Nephron progenitor cell (in vitro differentiated cells): ENCODE data around the gene JAGN1.
A peak's percentile ranks its signal among the peaks of the same experiment; 100 is the strongest.

Experiments used
- DNase-seq: peaks from one replicate; pipeline ENCODE4 v3.0.0; 2021
- H3K27ac Mint-ChIP-seq: 2 replicates; pipeline ENCODE4 v1.8.0; 2021; ENCODE audit warnings: mild to moderate bottlenecking, moderate library complexity, mixed read lengths
- H3K27me3 Mint-ChIP-seq: 2 replicates; pipeline ENCODE4 v1.8.0; 2021; ENCODE audit warnings: mild to moderate bottlenecking, low read depth, mixed read lengths; ENCODE audit not compliant: poor library complexity
- H3K36me3 Mint-ChIP-seq: 2 replicates; pipeline ENCODE4 v1.8.0; 2021; ENCODE audit warnings: low read depth, mixed read lengths
- H3K4me1 Mint-ChIP-seq: 2 replicates; pipeline ENCODE4 v1.8.0; 2021; ENCODE audit warnings: mixed read lengths
- H3K4me3 Mint-ChIP-seq: 2 replicates; pipeline ENCODE4 v1.8.0; 2021; ENCODE audit warnings: mild to moderate bottlenecking, moderate library complexity, mixed read lengths
- H3K9me3 Mint-ChIP-seq: 2 replicates; pipeline ENCODE4 v1.8.0; 2021; ENCODE audit warnings: mild to moderate bottlenecking, moderate library complexity, mixed read lengths
- TF ChIP-seq, protein P1 (sequence below): fragments of 200-600 bp; sonication (generic); IDR thresholded peaks from 2 replicates; pipeline ENCODE4 v1.5.0; 2021; ENCODE audit warnings: antibody characterized with exemption

Gene JAGN1

DNA sequence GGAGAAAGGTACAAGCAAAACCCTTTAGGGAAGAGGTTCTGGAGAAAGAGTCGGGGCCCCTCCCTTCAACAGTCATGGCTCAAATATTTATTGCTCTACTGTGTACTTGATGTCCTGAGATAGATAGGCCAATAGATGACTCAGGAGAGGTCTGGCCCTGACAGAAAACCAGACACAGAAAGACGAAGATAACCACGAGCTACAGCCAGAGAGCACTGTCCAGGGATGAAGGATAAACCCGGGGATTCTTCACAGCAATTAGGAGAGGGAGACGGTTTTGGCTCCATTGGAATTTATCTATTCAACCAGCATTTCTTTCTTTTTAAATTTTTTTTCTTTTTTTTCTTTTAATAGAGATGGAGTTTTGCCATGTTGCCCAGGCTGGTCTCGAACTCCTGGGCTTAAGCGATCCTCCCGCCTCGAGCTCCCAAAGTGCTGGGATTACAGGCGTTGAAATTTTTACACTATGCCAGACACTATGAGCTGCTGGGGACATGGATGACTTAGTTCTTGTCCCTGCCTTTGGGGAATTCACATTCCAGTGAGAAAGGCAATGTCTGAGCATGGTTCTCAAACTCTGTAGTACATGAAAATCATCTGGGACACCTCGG is 5.8 kb upstream of the JAGN1 start:
- H3K36me3 Mint-ChIP-seq = no peaks in the 10 kb centered on the region

DNA sequence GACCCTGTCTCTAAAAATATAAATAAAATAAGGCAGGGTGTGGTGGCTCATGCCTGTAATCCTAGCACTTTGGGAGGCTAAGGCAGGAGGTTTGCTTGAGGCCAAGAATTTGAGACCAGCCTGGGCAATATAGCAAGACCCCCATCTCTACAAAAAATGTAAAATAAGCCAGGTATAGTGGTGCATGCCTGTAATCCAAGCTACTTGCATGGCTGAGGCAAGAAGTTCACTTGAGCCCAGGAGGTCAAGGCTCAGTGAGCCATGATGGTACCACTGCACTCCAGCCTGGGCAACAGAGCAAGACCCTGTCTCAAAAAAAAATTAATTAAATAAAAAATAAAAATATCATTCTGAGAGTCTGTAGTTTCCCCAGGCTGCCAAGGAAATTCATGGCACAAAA is 4.1 kb upstream of the JAGN1 start:
- H3K27me3 Mint-ChIP-seq = peaks cover 3% of the 10 kb centered on the region
- TF ChIP-seq, protein P1, sequence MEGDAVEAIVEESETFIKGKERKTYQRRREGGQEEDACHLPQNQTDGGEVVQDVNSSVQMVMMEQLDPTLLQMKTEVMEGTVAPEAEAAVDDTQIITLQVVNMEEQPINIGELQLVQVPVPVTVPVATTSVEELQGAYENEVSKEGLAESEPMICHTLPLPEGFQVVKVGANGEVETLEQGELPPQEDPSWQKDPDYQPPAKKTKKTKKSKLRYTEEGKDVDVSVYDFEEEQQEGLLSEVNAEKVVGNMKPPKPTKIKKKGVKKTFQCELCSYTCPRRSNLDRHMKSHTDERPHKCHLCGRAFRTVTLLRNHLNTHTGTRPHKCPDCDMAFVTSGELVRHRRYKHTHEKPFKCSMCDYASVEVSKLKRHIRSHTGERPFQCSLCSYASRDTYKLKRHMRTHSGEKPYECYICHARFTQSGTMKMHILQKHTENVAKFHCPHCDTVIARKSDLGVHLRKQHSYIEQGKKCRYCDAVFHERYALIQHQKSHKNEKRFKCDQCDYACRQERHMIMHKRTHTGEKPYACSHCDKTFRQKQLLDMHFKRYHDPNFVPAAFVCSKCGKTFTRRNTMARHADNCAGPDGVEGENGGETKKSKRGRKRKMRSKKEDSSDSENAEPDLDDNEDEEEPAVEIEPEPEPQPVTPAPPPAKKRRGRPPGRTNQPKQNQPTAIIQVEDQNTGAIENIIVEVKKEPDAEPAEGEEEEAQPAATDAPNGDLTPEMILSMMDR = no peak
- no peak for DNase-seq
- H3K4me3 Mint-ChIP-seq = no peak overlapping the region
- H3K27ac Mint-ChIP-seq = no peak overlapping the region
- H3K9me3 Mint-ChIP-seq = no peaks in the 10 kb centered on the region
- peaks cover 14% of the 10 kb centered on the region for H3K4me1 Mint-ChIP-seq
- no peaks in the 10 kb centered on the region for H3K36me3 Mint-ChIP-seq

More for the DNA sequence above, 5.8 kb upstream of the JAGN1 start:
- H3K27me3 Mint-ChIP-seq = peaks cover 5% of the 10 kb centered on the region
- H3K4me1 Mint-ChIP-seq = peaks cover 8% of the 10 kb centered on the region
- H3K9me3 Mint-ChIP-seq = no peaks in the 10 kb centered on the region
- H3K27ac Mint-ChIP-seq = peak overlapping the region; percentile 30
- no peak for DNase-seq
- TF ChIP-seq, protein P1 = no peak
- no peak overlapping the region for H3K4me3 Mint-ChIP-seq

DNA sequence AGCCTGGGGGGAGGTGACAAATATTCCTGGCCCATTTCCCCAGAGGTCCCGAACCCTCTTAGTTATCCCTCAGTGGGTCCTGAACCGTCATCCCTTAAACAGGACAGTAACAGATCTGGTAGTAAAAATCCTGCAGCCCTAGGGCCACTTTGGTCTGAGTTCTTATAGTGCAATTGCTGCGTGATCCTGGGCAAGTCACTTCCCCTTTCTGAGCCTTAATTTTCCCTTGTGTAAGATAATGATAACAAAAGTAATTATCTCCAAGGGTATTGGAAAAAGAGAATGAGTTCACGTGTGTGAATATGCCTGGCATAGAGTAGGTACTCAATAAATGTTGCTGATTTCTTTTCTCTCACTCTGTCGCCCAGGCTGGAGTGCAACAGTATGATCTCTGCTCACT is 2.9 kb upstream of the JAGN1 start:
- H3K36me3 Mint-ChIP-seq = peaks cover 9% of the 10 kb centered on the region
- DNase-seq = no peak
- H3K27me3 Mint-ChIP-seq = peaks cover 5% of the 10 kb centered on the region
- peaks cover 22% of the 10 kb centered on the region for H3K4me1 Mint-ChIP-seq
- H3K9me3 Mint-ChIP-seq = no peaks in the 10 kb centered on the region
- no peak overlapping the region for H3K27ac Mint-ChIP-seq
- H3K4me3 Mint-ChIP-seq = no peak overlapping the region
- TF ChIP-seq, protein P1 = no peak

DNA sequence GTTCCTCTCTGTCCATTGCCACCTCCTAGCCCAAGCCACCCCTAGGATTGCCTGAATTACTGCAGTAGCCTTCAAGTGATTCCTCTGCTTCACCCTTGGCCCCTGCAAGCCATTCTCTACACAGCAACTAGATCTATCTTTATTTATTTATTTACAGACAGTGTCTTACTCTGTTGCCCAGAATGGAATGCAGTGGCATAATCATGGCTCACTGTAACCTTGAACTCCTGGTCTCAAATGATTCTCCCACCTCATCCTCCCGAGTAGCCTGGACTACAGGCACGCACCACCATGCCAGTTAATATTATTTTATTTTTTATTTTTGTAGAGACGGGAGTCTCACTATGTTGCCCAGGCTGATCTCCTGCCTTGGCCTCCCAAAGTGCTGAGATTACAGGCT is 1.9 kb upstream of the JAGN1 start:
- H3K36me3 Mint-ChIP-seq = peaks cover 19% of the 10 kb centered on the region
- H3K27me3 Mint-ChIP-seq = peaks cover 6% of the 10 kb centered on the region
- no peak overlapping the region for H3K27ac Mint-ChIP-seq
- DNase-seq = no peak
- H3K4me3 Mint-ChIP-seq = no peak overlapping the region
- TF ChIP-seq, protein P1 = no peak
- no peaks in the 10 kb centered on the region for H3K9me3 Mint-ChIP-seq
- peaks cover 29% of the 10 kb centered on the region for H3K4me1 Mint-ChIP-seq

DNA sequence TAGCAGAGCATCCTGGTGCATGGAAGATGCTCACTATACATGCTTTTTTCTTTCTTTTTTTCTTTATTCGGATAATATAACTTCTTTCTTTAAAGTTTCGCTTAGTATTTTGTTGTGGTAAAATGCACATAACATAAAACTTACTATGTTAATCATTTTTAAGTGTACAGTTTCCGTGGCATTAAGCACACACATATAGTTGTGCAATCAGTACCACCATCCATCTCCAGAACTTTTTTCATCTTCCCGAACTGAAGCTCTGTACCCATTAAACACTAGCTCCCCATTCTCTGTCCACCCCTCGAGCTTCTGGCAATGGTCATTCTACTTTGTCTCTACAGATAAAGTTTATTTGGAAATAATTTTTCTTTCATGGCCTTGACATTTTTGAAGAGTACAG is 1.0 kb upstream of the JAGN1 start:
- DNase-seq = no peak
- Mint-ChIP-seq H3K9me3 (no peaks in the 10 kb centered on the region), H3K27me3 (peaks cover 6% of the 10 kb centered on the region), H3K27ac (no peak overlapping the region), H3K4me3 (no peak overlapping the region), H3K36me3 (peaks cover 27% of the 10 kb centered on the region), H3K4me1 (peaks cover 25% of the 10 kb centered on the region)
- TF ChIP-seq, protein P1 = no peak

DNA sequence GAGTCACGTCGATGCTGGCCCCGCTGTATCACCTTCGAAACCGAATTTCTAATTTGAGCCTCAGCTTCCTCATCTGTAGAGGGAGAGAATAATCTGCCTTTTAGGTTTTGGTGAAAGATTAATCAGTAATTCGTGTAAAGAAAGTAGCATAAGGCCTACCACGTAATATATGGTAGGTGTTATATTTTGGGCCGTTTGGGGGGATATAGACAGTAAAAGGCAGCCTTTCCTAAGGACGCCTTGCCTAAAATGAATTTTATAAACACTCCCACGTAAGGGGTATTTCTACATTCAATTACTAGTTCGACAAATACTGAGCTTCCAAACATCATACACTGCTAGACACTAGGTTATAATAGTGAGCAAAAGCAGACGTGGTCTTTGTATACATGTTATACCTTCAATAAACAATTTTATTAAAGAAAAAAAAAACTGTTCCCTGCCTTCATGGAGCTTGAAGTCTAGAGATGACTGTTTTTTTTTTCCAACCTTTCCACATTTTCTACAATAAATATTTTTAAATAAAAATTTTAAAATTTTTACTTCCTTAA is 737 bp downstream of the JAGN1 start:
- Mint-ChIP-seq H3K4me1 (peaks cover 21% of the 10 kb centered on the region), H3K4me3 (peak overlapping the region; percentile 97), H3K27ac (peak overlapping the region; percentile 75), H3K27me3 (peaks cover 6% of the 10 kb centered on the region), H3K9me3 (no peaks in the 10 kb centered on the region), H3K36me3 (peaks cover 33% of the 10 kb centered on the region)
- TF ChIP-seq, protein P1 = no peak
- no peak for DNase-seq
